MCF 10A (cell line): ENCODE data around the gene SIDT2. TPM values are rescaled to one million over a fixed set of nuclear protein-coding genes. Genes with fewer than 3 reads are reported as not detected.
"Not testable (repeated sequence)": the region's sequence is repeated elsewhere in the genome, so short reads cannot be mapped to it uniquely, and the experiment has no call there.

ENCODE experiments used
- BruUV-seq: library from RNA; stranded (reverse); fragments of 400-500 nt; replicated peaks from 2 replicates; lab custom pipeline; 2021; lab: Mats Ljungman, UMichigan
- CTCF ChIA-PET: fragments of 300-600 bp; sonication (Branson Sonifier 250); formaldehyde crosslinking; extraction: SDS; loops from one replicate; lab custom pipeline; 2021; ENCODE audit warnings: antibody characterized with exemption, inconsistent platforms; lab: Yijun Ruan, JAX
- POLR2A ChIA-PET: fragments of 300-600, 350-650 bp; sonication (Branson Sonifier 250); formaldehyde crosslinking; extraction: SDS; loops from one replicate; lab custom pipeline; 2020; ENCODE audit warnings: antibody characterized with exemption, inconsistent platforms; lab: Yijun Ruan, JAX
- DNase-seq: peaks from one replicate; pipeline ENCODE4 v3.0.0-alpha.2; 2018; ENCODE audit not compliant: unreplicated experiment
- H3K27ac Mint-ChIP-seq: one replicate; pipeline ENCODE4 v1.8.0; 2022; ENCODE audit warnings: mild to moderate bottlenecking, low read depth, mixed read lengths; ENCODE audit not compliant: unreplicated experiment
- H3K27me3 Mint-ChIP-seq: one replicate; pipeline ENCODE4 v1.8.0; 2022; ENCODE audit warnings: mixed read lengths; ENCODE audit not compliant: insufficient read depth, unreplicated experiment
- H3K36me3 Mint-ChIP-seq: one replicate; pipeline ENCODE4 v1.8.0; 2022; ENCODE audit warnings: mild to moderate bottlenecking, moderate library complexity, mixed read lengths; ENCODE audit not compliant: insufficient read depth, unreplicated experiment
- H3K4me1 Mint-ChIP-seq: one replicate; pipeline ENCODE4 v1.8.0; 2022; ENCODE audit warnings: mixed read lengths; ENCODE audit not compliant: insufficient read depth, unreplicated experiment
- H3K4me3 Mint-ChIP-seq: one replicate; pipeline ENCODE4 v1.8.0; 2022; ENCODE audit warnings: mild to moderate bottlenecking, moderate library complexity, mixed read lengths; ENCODE audit not compliant: unreplicated experiment
- H3K9me3 Mint-ChIP-seq: one replicate; pipeline ENCODE4 v1.8.0; 2022; ENCODE audit warnings: mixed read lengths; ENCODE audit not compliant: unreplicated experiment
- intact Hi-C: fragments of 100-400 bp; cut with micrococcal nuclease; formaldehyde crosslinking; loops from 2 replicates; pipeline ENCODE4 v1.14.1; 2022
- total RNA-seq: library from RNA; stranded (reverse); gene quantifications from 2 replicates; pipeline ENCODE4 v1.2.3, GENCODE V29; 2022
- TF ChIP-seq, protein P1 (sequence below): fragments of 200-600 bp; IDR thresholded peaks from one replicate; pipeline ENCODE4 v1.8.0; 2022; ENCODE audit warnings: antibody characterized with exemption, mild to moderate bottlenecking; ENCODE audit not compliant: unreplicated experiment

Gene SIDT2
- total RNA-seq, 1 experiment from 2014 or later: 18.4 TPM

DNA sequence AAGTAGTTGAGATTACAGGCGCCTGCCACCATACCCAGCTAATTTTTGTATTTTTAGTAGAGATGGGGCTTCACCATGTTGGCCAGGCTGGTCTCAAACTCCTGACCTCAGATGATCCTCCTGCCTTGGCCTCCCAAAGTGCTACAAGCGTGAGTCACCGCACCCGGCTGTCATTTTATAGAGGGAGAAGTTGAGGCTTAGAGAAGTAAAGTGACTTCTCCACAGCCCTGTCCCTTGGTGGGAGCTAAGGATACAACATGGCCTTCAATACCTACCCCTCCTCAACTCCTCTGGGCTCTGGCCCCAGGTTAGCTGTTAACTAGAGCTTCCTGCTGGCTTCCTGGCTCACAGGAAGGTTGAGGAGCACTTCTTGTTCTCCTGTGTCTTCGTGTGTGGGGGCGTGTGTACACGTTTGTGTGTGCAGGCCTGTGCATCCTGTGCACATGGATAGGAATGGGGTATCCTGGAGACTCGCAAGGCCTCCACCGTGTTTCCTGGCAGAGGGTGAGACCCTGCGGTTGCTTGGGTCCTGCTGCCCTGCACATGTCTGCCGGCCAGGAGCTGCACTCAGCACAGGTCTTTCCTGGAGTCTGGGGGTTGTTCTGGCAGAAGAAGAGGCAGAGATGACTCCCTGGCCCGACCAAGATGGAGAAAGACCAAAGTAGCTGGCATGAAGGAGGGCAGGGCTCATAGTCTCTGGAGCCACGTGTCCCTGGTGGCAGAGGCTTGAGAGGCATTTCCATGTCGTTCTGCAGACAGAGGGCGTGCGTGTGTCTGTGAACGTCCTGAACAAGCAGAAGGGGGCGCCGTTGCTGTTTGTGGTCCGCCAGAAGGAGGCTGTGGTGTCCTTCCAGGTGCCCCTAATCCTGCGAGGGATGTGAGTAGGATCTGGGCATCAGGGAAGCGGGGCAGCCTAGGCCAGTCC is 2.4 kb downstream of the SIDT2 start:
- ChIA-PET POLR2A (interaction anchor here (0.9 to 4.2 kb wide), 6 partner anchors 11 to 82 kb away, joined by 3 to 83 read pairs (median 14); partner anchors contain the start of genes PAFAH1B2, PCSK7, RNF214 and SIK3), CTCF (interaction anchor here (0.7 to 4.7 kb wide), 7 partner anchors 11 to 49 kb away, joined by 3 to 34 read pairs (median 4); no protein-coding TSS in a partner anchor)
- no peak overlapping the region for H3K4me3 Mint-ChIP-seq
- peaks cover 8% of the 10 kb centered on the region for H3K36me3 Mint-ChIP-seq
- no TSS peak for BruUV-seq
- no peaks in the 10 kb centered on the region for H3K27me3 Mint-ChIP-seq
- H3K27ac Mint-ChIP-seq: no peak overlapping the region
- H3K9me3 Mint-ChIP-seq: no peaks in the 10 kb centered on the region
- DNase-seq: peak; percentile 77
- intact Hi-C loops: no loop called here
- peaks cover 11% of the 10 kb centered on the region for H3K4me1 Mint-ChIP-seq
- TF ChIP-seq, protein P1, sequence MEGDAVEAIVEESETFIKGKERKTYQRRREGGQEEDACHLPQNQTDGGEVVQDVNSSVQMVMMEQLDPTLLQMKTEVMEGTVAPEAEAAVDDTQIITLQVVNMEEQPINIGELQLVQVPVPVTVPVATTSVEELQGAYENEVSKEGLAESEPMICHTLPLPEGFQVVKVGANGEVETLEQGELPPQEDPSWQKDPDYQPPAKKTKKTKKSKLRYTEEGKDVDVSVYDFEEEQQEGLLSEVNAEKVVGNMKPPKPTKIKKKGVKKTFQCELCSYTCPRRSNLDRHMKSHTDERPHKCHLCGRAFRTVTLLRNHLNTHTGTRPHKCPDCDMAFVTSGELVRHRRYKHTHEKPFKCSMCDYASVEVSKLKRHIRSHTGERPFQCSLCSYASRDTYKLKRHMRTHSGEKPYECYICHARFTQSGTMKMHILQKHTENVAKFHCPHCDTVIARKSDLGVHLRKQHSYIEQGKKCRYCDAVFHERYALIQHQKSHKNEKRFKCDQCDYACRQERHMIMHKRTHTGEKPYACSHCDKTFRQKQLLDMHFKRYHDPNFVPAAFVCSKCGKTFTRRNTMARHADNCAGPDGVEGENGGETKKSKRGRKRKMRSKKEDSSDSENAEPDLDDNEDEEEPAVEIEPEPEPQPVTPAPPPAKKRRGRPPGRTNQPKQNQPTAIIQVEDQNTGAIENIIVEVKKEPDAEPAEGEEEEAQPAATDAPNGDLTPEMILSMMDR: peak; percentile 35

DNA sequence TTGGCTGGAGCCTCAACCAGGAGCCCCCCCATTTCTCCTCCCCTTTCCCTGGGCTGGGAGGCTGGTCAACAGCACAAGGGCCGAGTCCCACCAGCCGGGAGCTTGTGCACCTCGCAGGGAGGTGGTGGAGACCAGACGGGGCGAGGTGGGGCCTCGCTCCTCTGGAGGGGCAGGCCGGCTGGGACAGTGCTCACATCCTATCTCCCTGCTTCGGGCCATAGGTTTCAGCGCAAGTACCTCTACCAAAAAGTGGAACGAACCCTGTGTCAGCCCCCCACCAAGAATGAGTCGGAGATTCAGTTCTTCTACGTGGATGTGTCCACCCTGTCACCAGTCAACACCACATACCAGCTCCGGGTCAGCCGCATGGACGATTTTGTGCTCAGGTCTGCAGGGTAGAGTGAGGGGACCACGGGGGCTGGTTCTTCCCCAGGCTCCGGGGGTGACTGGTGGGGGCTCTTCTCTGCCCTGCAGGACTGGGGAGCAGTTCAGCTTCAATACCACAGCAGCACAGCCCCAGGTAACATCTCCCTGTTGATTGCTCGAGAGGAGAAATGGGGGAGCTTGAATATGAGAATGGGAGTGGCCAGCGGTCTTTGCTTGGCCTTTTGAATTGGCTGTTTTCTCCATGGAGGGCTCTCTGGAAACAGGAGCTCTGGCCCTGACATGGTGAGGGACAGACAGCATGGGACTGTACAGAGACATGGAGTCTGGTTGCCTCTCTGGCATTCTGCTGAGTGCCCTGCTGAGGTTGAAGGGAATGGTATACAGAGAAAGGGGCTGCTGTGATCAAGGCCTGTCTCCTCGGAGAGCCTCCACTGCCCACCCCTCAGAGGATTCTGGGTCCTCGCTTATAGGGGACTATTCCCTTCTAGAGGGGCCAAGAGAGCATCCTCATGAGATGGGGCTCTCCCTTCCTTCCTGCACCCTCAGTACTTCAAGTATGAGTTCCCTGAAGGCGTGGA is 3.3 kb downstream of the SIDT2 start:
- Mint-ChIP-seq H3K4me1 (peaks cover 11% of the 10 kb centered on the region), H3K27ac (no peak overlapping the region), H3K9me3 (no peaks in the 10 kb centered on the region), H3K36me3 (peaks cover 14% of the 10 kb centered on the region), H3K4me3 (no peak overlapping the region), H3K27me3 (no peaks in the 10 kb centered on the region)
- ChIA-PET POLR2A (interaction anchor here (0.6 to 4.2 kb wide), 4 partner anchors 13 to 494 kb away, joined by 3 to 83 read pairs (median 9); partner anchors contain the start of gene PAFAH1B2), CTCF (interaction anchor here (0.7 to 4.7 kb wide), 5 partner anchors 13 to 270 kb away, joined by 3 to 34 read pairs (median 4); no protein-coding TSS in a partner anchor)
- intact Hi-C loops: no loop called here
- DNase-seq: no peak
- TF ChIP-seq, protein P1: no peak
- no TSS peak for BruUV-seq

DNA sequence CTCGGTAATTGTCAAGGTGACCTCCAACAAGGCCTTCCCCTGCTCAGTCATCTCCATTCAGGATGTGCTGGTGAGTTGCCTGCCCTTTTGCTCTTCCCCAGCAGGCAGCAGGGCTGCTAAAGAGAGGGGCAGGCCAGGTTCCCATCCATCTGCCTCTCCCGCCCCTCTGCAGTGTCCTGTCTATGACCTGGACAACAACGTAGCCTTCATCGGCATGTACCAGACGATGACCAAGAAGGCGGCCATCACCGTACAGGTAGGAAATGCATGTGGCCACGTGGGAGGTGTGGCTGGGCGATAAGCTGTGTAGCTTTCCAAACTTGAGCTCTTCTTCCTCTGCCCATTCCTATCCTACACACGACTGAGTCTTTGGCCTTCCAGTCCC is 4.0 kb downstream of the SIDT2 start:
- no TSS peak for BruUV-seq
- CTCF ChIA-PET: interaction anchor here (0.7 to 2.2 kb wide), 2 partner anchors 44 to 271 kb away, joined by 3 to 10 read pairs; no protein-coding TSS in a partner anchor
- POLR2A ChIA-PET: interaction anchor here (0.6 kb wide), 2 partner anchors 37 to 495 kb away, joined by 3 read pairs; no protein-coding TSS in a partner anchor

DNA sequence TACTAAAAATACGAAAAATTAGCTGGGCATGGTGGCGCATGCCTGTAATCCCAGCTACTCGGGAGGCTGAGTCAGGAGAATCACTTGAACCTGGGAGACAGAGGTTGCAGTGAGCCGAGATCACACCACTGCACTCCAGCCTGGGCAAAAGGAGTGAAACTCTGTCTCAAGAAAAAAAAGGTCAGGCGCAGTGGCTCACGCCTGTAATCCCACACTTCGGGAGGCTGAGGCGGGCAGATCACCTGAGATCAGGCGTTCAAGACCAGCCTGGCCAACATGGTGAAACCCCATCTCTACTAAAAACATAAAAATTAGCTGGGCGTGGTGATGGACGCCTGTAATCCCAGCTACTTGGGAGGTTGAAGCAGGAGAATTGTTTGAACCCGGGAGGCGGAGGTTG is 4.6 kb downstream of the SIDT2 start:
- POLR2A ChIA-PET, H3K27me3 Mint-ChIP-seq, BruUV-seq, DNase-seq, H3K9me3 Mint-ChIP-seq, intact Hi-C loops, H3K4me3 Mint-ChIP-seq, H3K27ac Mint-ChIP-seq: not testable (repeated sequence)
- H3K36me3 Mint-ChIP-seq: peaks cover 16% of the 10 kb centered on the region
- CTCF ChIA-PET: interaction anchor here (2.2 kb wide), 1 partner anchor 43 kb away, joined by 10 read pairs; no protein-coding TSS in a partner anchor
- H3K4me1 Mint-ChIP-seq: peaks cover 11% of the 10 kb centered on the region

More for the DNA sequence above, 4.0 kb downstream of the SIDT2 start:
- TF ChIP-seq, protein P1: no peak
- no peak overlapping the region for H3K27ac Mint-ChIP-seq
- intact Hi-C loops: no loop called here
- no peak overlapping the region for H3K4me3 Mint-ChIP-seq
- peaks cover 11% of the 10 kb centered on the region for H3K4me1 Mint-ChIP-seq
- peaks cover 14% of the 10 kb centered on the region for H3K36me3 Mint-ChIP-seq
- DNase-seq: no peak
- H3K27me3 Mint-ChIP-seq: no peaks in the 10 kb centered on the region
- no peaks in the 10 kb centered on the region for H3K9me3 Mint-ChIP-seq
